Measurements from ENCODE around the gene FZD2.
A peak's percentile ranks its signal among the peaks of the same experiment; 100 is the strongest.
"Not testable (repeated sequence)": the region's sequence is repeated elsewhere in the genome, so short reads cannot be mapped to it uniquely, and the experiment has no call there.

FZD2 gene

DNA sequence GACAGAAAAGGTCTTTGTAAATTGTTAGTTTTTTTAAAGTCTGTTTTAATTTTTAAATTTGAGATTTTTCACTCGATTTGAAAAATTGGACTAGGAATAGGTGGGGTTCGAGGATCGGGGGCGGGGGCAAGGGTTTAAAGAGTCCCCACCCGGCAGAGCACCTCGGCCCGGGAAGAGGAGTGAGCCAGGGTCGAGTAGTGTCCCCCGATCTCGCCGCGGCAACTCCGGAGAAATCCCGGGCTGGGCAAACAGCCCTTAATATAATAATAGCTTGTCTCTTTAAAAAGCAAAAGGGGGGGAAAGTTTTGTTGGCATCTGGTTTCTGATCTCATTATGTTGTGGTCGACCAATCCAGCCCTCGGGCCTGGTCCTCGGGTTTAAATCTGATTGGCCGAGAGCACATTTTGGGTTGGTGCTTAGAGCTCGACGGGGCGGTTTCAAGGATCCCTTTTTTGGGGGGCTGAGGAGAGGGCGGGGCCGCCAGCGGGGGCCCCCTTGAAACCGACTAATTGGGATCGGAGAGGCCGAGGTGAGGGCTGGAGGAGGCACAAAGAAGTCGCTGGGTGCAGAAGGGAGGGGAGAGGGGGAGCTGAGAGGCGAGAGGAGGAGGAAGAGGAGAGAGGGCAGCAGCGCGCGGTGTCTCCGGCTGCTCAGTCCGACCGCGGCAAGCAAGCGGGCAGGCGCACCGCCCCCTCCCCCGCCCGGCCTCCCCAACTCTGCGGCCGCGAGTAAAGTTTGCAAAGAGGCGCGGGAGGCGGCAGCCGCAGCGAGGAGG is at the start of gene FZD2:
FZD2 (plus strand) TSS at position 653 of the 775 bp plus-strand sequence. CDS start 205 bp downstream, outside the sequence.
- 0 out of 2 replicates have a peak, but pooled peaks cover 3% of the 10 kb centered on the region for H3K36me3 ChIP-seq (replicated peaks)
- H3K4me1 ChIP-seq: peaks cover 15% of the 10 kb centered on the region
- DNase-seq (ENCODE audit: low spot score in 2 of 2): peak; percentile 95 to 96
- H3K9me3 ChIP-seq: 0 out of 2 replicates have a peak, but pooled peaks cover 2% of the 10 kb centered on the region
- peak within 1 kb of the TSS; percentile 47 for H3K4me3 ChIP-seq
- no peaks in the 10 kb centered on the region for H3K27me3 ChIP-seq (ENCODE audit: low read depth)
- in situ Hi-C loops (cut with MboI; ENCODE audit: low sequenced_read_pairs): no loop called here

DNA sequence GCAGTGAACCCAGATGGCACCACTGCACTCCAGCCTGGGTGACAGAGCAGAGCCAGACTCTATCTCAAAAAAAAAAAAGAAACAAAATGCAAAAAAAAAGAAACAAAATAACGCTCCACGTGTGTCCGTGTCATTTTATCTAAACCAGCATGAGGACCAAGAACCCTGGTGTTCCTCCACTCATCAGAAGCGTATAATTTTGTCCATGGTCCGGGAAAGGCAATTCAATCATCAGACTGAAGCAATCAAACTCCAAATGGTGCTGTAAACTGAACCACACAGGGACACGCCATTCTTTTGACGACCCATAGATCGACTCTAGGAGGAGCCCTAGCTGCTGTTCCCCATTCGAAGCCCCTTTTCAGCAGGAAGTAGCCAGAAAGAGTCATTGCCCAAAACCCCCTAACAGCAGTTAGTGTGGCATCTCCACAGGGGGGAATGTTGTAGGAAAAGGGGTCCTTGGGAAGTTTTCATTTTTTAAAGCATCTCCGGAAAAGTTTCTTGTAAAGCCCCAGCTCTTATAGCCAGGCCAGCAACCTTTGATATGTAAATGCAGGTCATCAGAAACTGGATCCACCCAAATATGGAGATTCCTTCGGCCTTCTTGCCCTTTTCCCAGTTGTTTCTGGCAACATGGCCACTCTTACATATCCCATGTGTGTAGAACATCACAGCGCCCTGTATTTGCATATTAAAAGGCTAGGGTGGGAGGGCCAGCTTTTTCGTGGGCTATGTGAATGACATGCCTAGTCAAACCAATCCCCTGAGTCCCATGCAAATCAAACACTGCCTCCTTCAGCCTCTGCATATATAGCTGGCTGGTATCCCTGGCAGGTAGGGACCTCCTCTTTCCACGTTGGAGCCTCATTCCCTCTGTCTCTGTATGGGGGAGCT is 45.8 kb upstream of the FZD2 start:
- H3K27me3 ChIP-seq (ENCODE audit: low read depth); in situ Hi-C loops (cut with MboI; ENCODE audit: low sequenced_read_pairs); H3K36me3 ChIP-seq (replicated peaks); H3K4me3 ChIP-seq; H3K9me3 ChIP-seq: not testable (repeated sequence)
- peak; percentile 89 to 93 for DNase-seq (ENCODE audit: low spot score in 2 of 2)
- peaks cover 12% of the 10 kb centered on the region for H3K4me1 ChIP-seq

DNA sequence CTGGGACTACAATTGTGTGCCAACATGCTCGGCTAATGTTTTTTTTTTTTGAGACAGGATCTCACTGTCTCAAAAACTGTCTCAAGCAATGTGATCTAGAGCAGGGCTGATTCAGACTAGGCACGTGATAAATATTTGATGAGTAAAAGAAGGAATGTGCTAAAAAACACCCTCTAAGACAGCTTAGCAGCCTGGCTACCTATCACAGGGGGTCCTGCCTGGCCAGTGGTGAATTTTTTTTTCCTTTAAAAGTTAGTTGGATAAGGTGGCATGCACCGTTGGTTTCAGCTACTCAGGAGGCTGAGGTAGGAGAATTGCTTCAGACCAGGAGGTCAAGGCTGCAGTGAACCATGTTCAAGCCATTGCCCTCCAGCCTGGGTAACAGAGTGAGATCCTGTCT is 39.3 kb upstream of the FZD2 start:
- Histone ChIP-seq H3K9me3 (no peaks in the 10 kb centered on the region), H3K4me1 (no peaks in the 10 kb centered on the region), H3K4me3 (no peak overlapping the region), H3K27me3 (ENCODE audit: low read depth) (0 out of 2 replicates have a peak, but pooled peaks cover 2% of the 10 kb centered on the region), H3K36me3 (replicated peaks) (no peaks in the 10 kb centered on the region)
- in situ Hi-C loops (cut with MboI; ENCODE audit: low sequenced_read_pairs): no loop called here
- no peak for DNase-seq (ENCODE audit: low spot score in 2 of 2)

DNA sequence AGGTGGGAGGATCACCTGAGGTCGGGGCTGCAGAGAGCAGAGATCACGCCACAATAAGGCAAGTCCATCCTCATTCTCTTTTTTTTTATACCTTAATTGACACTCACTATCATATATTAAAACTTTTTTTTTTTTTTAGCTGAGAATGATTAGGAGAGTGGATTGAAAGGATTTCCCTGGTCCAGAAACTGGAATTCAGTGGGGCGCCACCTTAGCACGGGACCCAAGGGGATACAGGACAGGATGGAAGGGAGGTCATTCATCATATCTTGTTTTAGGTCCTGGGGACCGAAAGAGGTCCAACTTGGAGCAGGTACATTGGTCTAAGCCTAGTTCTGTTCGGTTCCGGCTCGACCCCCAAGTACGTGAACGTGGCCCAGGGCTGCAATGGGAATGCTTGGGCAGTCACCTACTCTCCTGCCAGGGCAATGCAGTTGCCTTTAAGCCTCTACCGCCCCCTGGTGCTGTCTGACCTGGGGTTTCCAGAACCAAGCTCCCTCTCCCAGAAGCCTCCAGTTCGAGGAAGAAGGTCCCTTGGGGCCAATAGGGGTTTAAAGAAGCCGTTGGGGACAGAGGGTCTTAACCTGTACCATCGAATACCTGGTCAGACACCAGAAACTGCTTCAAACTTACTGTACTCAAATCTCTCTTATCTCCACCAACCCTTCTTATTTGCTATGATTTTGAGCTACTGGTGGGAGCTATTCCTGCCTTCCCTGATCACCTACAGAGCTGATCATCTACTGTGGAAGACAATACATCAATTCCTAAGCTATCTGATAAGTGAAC is 34.2 kb upstream of the FZD2 start:
- in situ Hi-C loops (cut with MboI; ENCODE audit: low sequenced_read_pairs): no loop called here
- no peak overlapping the region for H3K4me3 ChIP-seq
- H3K27me3 ChIP-seq (ENCODE audit: low read depth): 0 out of 2 replicates have a peak, but pooled peaks cover 1% of the 10 kb centered on the region
- H3K4me1 ChIP-seq: no peaks in the 10 kb centered on the region; the same call in 1 of the 2 replicates
- H3K36me3 ChIP-seq (replicated peaks): no peaks in the 10 kb centered on the region
- DNase-seq (ENCODE audit: low spot score in 2 of 2): peak; percentile 45 to 90
- H3K9me3 ChIP-seq: peaks cover 5% of the 10 kb centered on the region; the same call in 1 of the 2 replicates

DNA sequence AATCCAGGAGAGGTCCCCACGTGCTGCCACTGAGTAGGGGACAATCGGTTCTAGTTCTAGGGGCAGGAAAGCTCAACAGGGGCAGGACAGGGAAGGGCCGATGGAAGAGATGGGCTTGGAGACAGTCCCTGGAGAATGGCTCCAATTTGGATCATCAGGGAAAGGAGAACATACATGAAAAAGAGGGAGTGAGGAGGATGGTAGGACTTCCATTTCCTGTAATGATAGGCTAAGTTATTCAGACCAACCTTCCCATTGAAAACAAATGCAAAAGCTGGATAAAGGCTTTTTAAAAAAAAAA is 33.7 kb upstream of the FZD2 start:
- no peak for DNase-seq (ENCODE audit: low spot score in 2 of 2)
- H3K27me3 ChIP-seq (ENCODE audit: low read depth): no peaks in the 10 kb centered on the region
- peaks cover 5% of the 10 kb centered on the region; the same call in 1 of the 2 replicates for H3K9me3 ChIP-seq
- H3K36me3 ChIP-seq (replicated peaks): no peaks in the 10 kb centered on the region
- in situ Hi-C loops (cut with MboI; ENCODE audit: low sequenced_read_pairs): no loop called here
- H3K4me3 ChIP-seq: no peak overlapping the region
- no peaks in the 10 kb centered on the region; the same call in 1 of the 2 replicates for H3K4me1 ChIP-seq

DNA sequence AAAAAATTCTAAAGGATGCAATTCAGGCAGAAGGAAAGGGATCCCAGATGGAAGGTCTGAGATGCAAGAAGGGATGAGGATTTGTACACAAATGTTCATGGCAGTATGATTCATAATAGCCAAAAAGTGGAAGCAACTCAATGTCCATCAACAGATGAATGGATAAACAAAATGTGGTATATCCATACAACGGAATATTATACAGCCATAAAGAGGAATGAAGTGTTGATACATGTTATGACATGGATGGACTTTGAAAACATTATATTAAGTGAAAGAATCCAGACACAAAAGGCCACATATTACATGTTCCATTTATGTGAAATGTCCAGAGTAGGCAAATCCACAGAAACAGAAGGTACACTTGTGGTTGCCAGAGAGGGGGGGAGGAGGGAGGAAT is 30.2 kb upstream of the FZD2 start:
- Histone ChIP-seq H3K4me1 (no peaks in the 10 kb centered on the region; the same call in 1 of the 2 replicates), H3K27me3 (ENCODE audit: low read depth) (no peaks in the 10 kb centered on the region), H3K4me3 (no peak overlapping the region), H3K9me3 (peaks cover 5% of the 10 kb centered on the region; the same call in 1 of the 2 replicates), H3K36me3 (replicated peaks) (no peaks in the 10 kb centered on the region)
- in situ Hi-C loops (cut with MboI; ENCODE audit: low sequenced_read_pairs): no loop called here
- DNase-seq (ENCODE audit: low spot score in 2 of 2): no peak

DNA sequence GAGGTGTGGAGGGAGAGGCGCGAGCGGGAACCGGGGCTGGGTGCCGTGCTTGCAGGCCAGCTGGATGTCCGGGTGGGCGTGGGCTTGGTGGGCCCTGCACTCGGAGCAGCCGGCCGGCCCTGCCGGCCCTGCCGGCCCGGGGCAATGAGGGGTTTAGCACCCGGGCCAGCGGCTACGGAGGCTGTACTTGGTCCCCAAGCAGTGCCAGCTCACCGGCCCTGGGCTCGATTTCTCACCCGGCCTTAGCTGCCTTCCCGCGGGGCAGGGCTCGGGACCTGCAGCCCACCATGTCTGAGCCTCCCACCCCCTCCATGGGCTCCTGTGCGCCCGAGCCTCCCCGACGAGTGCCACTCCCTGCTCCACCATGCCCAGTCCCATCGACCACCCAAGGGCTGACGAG is 29.3 kb upstream of the FZD2 start:
- DNase-seq (ENCODE audit: low spot score in 2 of 2): no peak
- in situ Hi-C loops (cut with MboI; ENCODE audit: low sequenced_read_pairs): no loop called here
- Histone ChIP-seq H3K27me3 (ENCODE audit: low read depth) (no peaks in the 10 kb centered on the region), H3K36me3 (replicated peaks) (no peaks in the 10 kb centered on the region), H3K4me1 (no peaks in the 10 kb centered on the region; the same call in 1 of the 2 replicates), H3K4me3 (no peak overlapping the region), H3K9me3 (peaks cover 5% of the 10 kb centered on the region; the same call in 1 of the 2 replicates)

DNA sequence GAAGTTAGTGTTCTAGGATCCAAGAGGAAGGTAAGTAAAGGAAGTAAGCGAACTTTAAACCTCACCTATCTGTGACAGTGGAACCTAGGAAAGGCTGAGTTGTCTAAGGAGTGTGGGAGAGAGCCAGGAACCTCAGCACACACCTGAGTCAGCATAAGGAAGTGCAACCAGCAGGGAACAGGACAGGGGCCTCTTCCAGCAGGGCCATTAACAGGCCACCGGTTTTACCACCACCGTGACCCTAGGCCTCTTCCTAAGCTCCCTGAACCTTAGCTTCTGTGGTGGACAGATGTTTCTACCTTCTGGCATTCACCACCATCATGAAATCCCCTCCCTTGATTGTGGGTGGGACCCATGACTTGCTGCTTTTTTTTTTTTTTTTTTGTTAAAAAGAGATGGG is 27.4 kb upstream of the FZD2 start:
- Histone ChIP-seq H3K9me3 (peaks cover 5% of the 10 kb centered on the region; the same call in 1 of the 2 replicates), H3K4me3 (no peak overlapping the region), H3K4me1 (peaks cover 9% of the 10 kb centered on the region), H3K27me3 (ENCODE audit: low read depth) (no peaks in the 10 kb centered on the region), H3K36me3 (replicated peaks) (no peaks in the 10 kb centered on the region)
- no peak for DNase-seq (ENCODE audit: low spot score in 2 of 2)
- in situ Hi-C loops (cut with MboI; ENCODE audit: low sequenced_read_pairs): no loop called here

DNA sequence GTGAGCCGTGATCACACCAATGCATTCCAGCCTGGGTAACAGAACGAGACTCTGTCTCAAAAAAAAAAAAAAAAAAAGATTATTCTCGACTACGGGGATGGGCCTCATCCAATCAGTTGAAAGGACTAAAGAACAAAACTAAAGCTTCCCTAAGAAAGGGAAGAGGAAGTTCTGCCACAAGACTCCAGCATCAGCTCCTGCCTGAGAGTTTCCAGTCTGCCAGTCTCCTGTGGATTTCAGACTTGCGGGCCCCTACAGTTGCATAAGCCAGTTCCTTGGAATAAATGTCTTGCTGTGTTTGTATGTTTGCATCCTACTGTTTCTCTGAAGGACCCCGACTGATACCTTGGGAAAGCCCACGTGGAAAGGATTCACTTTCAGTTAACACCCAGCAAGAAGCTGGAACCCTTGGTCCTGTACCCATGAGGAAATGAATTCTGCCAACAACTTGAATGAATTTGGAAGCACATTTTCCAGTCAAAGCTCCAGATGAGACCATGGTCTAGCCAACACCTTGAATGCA is 26.3 kb upstream of the FZD2 start:
- Histone ChIP-seq H3K4me3 (no peak overlapping the region), H3K9me3 (peaks cover 5% of the 10 kb centered on the region; the same call in 1 of the 2 replicates), H3K27me3 (ENCODE audit: low read depth) (no peaks in the 10 kb centered on the region), H3K36me3 (replicated peaks) (no peaks in the 10 kb centered on the region), H3K4me1 (peaks cover 9% of the 10 kb centered on the region)
- in situ Hi-C loops (cut with MboI; ENCODE audit: low sequenced_read_pairs): no loop called here
- DNase-seq (ENCODE audit: low spot score in 2 of 2): no peak

DNA sequence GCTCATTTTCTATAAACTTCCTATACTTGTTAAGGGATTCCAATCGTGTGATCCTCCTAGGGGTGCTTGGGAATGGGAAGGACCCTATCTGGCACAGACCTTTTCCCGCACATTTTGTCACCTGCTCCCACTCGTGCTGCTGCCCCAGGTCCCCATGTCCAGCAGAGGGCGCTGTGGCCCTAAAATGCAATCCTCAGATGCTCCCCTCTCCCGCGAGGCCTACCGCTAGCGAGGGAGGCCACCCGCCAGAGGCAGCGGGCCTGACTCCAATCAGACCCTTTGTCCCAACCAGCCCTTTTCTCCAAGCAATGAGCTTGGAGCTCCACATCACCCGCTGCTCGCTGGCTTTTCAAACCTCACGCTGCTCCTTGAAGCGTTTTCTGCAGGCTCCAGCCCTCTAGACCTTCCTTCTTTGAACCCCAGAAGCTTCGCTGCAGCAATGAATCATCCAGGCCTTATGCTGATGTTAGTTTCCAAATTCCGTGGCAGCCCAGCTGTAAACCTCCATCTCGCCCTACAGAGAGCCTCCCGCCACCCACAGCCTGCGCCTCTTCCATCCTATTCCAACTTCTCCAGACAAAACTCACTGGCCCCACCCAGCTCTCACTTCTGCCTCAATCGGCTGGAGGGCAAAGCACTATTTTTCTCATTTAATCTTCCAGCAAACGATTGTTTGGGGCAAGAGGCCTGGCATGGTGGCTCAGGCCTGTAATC is 23.6 kb upstream of the FZD2 start:
- H3K36me3 ChIP-seq (replicated peaks): no peaks in the 10 kb centered on the region
- peak; percentile 88 to 97 for DNase-seq (ENCODE audit: low spot score in 2 of 2)
- H3K4me3 ChIP-seq: no peak overlapping the region
- in situ Hi-C loops (cut with MboI; ENCODE audit: low sequenced_read_pairs): no loop called here
- H3K27me3 ChIP-seq (ENCODE audit: low read depth): no peaks in the 10 kb centered on the region
- no peaks in the 10 kb centered on the region for H3K9me3 ChIP-seq
- peaks cover 9% of the 10 kb centered on the region for H3K4me1 ChIP-seq

DNA sequence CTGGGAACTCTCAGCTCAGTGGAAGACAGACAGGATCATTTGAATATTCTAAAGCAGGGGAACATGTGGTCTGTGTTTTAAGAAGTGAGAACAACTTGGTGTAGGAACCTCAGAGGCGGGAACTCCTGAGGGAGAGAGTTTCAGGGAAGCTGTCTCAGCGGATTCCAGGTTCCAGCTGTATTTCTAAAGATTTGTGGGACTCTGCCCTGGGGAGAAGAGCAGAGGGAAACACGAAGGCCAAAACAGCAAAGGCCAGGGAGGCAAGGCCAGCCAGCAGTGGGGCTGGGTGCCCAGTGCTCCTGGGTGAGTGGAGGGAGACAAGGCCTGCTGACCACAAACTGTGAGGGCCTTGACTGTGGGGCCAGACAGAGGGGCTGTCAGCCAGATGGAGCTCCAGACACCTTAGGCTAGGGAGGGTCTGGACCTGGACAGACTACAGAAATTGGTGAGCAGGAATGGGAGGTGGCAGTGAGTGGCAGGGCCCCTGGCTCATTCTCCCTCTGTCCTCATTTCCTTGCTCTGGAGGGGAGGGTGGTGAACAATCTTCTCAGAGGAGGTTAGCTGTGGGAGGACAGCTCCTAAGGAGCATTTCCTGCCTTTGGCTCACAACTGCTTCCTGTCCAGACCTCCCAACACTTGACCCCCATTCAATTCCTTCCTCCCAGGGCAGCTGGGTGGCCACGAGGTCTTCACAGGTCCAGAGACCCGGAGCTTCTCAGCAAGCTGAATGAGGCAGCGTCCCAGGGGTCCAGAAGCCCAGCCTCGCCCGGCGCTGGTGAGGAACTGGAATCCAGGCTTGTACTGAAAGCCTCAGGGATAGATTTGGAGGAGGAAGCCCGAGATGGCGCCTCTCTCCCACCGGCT is 21.0 kb upstream of the FZD2 start:
- no peaks in the 10 kb centered on the region for H3K36me3 ChIP-seq (replicated peaks)
- H3K27me3 ChIP-seq (ENCODE audit: low read depth): no peaks in the 10 kb centered on the region
- H3K4me3 ChIP-seq: no peak overlapping the region
- no peaks in the 10 kb centered on the region for H3K9me3 ChIP-seq
- in situ Hi-C loops (cut with MboI; ENCODE audit: low sequenced_read_pairs): no loop called here
- DNase-seq (ENCODE audit: low spot score in 2 of 2): no peak
- H3K4me1 ChIP-seq: peaks cover 17% of the 10 kb centered on the region

DNA sequence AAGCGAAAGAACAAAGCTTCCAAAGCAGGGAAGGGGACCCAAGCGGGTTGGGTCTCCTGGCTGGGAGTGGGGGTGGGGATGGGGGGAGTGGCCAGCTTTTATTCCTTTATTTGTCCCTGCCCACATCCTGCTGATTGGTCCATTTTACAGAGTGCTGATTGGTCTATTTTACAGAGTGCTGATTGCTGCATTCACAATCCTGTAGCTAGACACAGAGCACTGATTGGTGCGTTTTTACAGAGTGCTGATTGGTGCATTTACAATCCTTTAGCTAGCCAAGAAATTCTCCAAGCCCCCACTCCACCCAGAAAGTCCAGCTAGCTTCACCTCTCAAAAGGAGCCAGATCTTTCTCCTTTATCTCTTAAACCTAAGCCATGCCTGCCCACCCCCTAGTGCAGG is 19.4 kb upstream of the FZD2 start:
- H3K9me3 ChIP-seq; H3K36me3 ChIP-seq (replicated peaks); H3K27me3 ChIP-seq (ENCODE audit: low read depth); in situ Hi-C loops (cut with MboI; ENCODE audit: low sequenced_read_pairs); DNase-seq (ENCODE audit: low spot score in 2 of 2); H3K4me3 ChIP-seq: not testable (repeated sequence)
- peaks cover 17% of the 10 kb centered on the region for H3K4me1 ChIP-seq

Data from HAP-1 (cell line).